Stimulated activated CD4-positive, alpha-beta T cell treated with anti-CD3 and anti-CD28 coated beads, TNF-alpha, amount 100 ng/mL, for 48 hours (primary cell): ENCODE measurements around the gene CCDC167.

Experiments
- DNase-seq, 3 donors: peaks; one replicate each; pipeline ENCODE4 v3.0.0-alpha.2; 2020; ENCODE audit warnings: low read depth in 3 of 3

CCDC167 gene

DNA sequence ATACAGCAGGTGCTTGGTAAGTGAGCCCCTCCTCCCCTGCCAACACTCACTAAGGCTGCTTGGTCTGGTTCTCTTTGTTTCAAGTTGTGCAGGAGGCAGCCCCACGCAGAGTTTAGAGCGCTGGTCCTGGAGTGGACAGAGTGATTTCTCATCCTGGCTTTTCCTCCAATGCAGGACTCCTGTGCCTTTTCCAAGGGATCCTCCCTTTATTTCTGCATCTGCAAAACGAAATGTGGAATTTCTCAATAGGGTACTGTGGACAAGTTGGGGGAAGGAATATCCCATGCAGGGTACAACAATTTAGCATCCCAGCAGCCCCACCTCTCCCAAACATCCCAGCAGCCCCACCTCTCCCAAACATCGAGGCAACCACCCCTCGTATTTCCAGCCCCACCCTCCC is 30.6 kb upstream of the CCDC167 start:
- no peak for DNase-seq

DNA sequence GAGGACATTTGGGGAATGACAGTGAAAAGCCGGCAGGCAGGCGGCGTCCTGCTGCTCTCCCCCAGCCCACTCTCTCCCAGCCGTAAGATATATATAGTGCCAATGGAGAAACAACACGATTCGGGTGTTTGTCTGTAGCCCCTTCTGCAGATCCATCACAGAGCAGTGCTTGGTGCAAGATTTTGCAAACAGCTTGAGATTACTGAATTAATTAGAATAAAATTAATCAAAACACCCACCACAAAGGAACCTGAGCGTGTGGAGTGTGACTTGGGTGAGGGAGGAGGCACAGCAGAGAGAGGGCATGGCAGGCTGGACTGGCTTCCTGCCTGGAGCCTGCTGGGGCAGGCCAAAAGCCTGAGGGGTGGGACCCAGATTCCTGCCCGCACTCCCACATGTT is 28.8 kb upstream of the CCDC167 start:
- DNase-seq = no peak

DNA sequence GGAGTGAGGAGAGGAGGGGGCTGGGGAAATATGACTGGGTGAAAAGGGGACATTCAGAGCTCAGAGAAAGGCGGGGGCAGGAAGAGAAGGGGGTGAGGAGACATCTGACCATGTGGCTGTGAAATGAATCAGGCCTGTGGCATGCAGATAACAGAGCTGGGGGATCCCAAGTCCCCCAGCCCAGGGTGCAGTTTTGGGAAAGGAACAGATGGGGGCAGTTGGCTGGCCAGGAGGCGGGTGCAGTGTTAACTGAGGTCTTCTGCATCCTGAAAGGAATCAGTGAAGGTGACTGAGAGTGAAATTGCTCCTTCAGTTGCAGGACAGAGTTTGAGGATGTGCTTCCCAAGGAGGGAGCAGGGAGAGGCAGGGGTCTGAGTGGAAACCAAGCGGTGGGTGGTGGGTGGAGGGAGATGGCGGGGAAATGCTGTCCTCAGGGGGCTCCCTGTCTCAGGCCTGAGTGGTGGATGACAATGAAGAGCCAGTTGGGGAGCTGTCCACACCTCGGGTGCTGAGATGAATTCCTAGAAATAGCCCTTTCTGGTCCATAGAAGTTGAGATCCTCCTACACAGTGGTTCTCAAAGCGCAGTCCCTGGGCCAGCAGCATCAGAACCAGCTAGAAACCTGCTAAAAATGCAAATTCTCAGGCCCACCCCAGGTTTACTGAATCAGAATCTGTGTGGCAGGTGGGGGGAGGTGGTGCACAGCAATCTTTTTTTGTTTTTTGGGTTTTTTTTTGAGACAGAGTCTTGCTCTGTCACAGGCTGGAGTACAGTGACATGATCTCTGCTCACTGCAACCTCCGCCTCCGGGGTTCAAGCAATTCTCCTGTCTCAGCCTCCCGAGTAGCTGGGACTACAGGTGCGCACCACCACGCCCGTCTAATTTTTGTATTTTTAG is 26.0 kb upstream of the CCDC167 start:
- DNase-seq = no peak

DNA sequence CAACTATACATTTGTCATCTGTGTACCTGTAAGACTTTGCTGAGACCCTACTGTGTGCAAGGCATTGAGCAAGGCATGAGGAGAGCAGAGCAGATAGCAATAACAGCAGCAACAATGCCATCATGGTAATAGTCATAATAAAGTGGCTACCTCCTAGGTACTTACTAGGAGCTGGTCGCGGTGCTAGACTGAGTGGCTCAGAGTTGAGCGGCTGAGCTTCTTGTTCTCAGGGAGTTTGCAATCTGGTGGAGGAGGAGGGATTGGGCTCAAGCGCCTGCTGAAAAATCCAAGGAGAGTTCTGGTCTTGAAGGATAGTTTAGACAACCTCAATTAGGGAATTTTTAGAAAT is 25.3 kb upstream of the CCDC167 start:
- no peak for DNase-seq

DNA sequence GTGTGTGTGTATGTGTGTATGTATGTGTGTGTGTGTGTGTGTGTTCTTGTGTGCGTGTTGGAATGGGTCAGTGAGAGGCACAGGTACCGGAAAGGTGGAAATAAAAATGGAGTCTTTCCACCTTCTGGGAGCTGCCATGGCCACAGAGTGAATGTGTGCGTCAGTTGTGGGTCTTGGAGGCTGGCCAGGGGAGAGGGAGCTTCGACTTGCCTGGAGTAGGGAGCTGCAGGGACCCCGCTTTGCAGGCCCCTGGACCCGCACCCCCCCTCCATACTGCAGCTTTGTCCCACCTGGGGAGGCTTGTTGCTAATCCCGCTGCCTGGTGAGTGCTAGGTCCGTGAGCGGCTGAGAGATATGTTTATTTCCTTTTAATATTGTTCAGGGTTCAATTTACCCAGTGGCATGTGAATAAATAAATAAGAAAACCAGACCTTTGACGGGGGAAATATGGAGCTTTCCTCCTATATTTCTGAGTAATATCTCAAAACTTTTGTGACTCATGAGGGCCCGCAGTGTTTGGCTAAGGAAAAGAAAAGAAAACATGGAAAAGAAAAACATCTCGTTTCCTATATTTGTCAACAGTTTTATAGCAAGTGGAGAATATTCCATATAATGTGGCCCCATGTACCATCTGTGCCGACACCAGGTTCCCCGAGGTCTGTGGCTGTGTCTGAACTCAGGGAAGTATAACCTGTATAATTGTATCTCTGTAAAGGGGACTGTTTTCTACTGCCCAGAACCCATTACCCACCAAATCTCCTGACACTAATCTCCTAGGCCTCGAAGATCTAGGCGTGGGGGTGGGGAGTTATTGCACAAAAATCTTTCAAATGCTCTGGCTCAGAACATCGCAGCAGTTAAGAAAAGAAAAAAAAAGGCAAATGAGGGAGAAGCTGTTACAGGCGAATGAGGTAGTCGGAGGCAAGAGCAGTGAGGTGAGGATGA is 24.6 kb upstream of the CCDC167 start:
- no peak for DNase-seq

- DNase-seq = no peak
Observed at GRCh38 chr6:37523412-37523811, 23.7 kb upstream of the CCDC167 start.

DNA sequence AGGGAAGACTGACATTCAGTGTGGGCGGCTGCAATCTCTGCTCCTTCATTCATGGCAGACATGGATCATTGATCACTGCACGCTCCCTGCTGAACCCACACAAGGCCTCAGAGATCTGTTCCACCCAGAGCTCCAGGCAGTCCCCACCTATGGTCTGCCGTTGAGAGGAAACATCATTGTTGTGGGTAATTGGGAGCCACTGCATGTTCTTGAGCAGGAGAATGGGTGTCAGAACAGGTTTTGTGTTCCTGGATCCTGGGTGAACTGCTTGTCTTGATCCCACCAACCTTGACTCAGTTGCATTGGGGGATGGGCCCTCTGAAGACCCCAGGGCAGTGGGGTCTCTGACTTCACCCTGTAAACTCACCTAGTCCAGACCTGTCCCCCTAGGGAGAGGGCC is 23.1 kb upstream of the CCDC167 start:
- no peak for DNase-seq

- DNase-seq = no peak
Observed at GRCh38 chr6:37521674-37522073, 22.0 kb upstream of the CCDC167 start.

- no peak for DNase-seq
Observed at GRCh38 chr6:37520926-37521325, 21.2 kb upstream of the CCDC167 start.

DNA sequence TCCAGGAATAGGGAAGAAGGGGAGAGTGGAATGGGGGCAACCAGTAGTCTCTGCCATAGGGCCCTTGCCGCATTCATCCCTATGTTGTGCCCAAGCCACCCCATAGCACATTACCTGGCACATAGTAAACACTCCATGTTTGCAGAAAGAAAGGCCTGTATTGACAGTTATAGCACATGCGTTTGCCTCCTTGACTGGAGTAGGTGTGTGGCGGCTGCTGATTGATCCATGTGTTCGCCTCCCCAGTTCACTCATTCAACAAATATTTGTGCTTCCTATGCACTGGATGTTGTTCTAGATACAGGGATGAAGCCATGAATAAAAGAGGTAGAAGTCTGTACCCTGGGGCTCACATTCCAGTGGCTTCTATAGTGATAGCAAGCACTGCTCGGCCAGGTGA is 19.8 kb upstream of the CCDC167 start:
- DNase-seq = no peak

GRCh38 chr6:37518116-37518515 is 18.4 kb upstream of the CCDC167 start:
- no peak for DNase-seq

DNA sequence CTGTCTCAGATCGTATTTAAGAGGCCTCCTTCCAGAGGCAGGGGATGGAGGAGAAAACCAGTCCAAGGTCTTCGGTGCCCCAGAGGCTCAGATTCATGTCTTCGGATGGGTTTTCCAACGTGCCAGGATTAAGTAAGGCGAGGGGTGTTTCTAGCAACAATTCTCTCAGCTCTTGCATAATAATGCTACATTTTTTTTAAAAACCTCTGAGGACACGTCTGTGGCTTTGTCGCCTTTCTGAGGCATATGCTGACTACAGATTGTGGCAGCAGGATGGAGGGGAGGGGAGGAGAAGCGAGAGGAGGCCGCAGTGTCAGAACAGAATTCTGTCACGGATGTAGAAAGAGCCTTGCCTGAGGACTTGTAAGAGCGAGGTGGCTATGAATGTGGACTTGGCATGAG is 17.7 kb upstream of the CCDC167 start:
- DNase-seq = peak; percentile 63 to 65 (median 65)

DNA sequence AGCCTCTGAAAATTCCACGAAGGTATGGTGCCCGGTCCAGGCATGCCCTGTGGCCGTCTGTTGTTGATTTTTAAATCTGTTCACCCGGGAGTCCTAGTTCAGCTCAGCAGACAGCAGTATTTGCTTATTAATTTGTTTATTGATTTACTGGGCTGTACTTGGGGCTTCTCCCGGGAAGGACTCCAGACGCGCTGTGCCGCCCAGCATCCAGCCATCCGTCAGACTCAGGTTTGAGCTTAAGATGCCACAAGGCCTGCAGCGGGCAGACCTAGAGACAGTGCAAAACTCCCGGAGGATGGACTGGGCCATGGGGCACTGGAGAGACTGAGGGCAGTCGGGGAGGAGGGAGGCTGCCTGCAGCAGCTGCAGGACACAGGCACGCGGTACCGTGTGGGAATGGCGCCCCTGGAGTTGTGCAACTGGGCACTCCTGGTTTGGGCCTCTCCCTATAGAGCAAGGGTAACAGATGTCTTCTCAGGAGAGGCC is 17.3 kb upstream of the CCDC167 start:
- DNase-seq = no peak

- DNase-seq = peak; percentile 72 to 84 (median 77)
Observed at GRCh38 chr6:37516076-37516919, 16.6 kb upstream of the CCDC167 start.

- no peak for DNase-seq
Observed at GRCh38 chr6:37515712-37516075, 16.0 kb upstream of the CCDC167 start.

DNA sequence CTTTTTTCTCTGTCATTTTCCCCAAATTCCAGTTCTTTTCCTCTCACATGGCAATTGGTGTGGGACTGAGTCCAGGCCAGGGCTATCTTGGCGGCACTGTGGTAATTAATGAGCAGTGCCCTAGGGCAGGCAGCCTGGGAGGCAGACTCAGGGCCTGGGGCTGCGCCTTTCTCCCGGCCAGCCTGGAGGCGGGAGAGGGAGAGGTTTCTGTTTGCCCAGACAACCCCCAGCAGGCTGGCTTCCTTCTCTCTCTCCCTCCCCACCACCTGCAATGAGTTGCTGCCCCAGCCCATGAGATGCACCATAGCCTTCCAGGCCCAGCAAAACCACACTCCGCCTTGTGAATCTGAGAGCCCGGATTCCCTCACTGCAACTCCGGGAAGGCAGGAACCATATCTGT is 15.1 kb upstream of the CCDC167 start:
- DNase-seq = no peak

- peak in 1 of 3 donors; percentile 41 for DNase-seq
Observed at GRCh38 chr6:37514321-37514771, 14.7 kb upstream of the CCDC167 start.

DNA sequence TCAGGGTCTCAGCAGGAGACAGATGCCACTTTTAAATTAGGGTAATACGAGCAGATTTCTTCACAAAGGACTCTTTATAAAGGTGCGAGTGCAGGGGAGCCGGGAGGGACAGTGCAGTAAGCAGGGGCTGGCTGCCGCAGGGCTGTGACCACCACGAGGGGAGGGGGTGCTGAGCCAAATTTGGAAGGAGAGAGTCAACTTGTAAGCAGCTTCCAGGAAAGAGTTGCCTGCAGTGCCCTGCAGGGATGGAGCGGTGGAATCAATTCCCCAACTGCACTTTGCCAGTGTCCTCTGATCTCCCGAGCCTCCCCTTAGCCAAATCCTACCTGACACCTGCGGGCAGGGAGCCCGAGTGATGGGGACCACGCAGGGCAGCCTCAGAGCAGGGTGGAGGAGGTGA is 13.9 kb upstream of the CCDC167 start:
- DNase-seq = no peak

DNA sequence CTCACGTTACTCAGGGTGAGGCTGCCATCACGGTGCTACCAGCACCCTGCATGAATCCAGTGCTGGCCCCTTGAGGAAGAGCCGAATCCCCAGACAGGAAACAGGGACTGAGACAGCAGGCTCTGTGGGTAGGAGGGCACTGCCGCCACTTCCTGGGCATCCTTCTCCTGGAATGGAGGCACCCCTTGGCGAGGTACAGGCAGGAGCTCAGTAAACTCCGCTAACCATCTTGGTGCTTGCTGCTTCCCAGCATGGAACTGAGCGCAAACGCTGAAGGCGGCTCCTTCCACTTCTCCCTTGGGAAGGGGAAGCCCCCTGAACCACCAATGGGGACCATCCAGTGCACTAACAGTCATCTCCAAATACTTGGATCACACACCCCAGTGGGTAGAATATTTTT is 13.5 kb upstream of the CCDC167 start:
- no peak for DNase-seq

DNA sequence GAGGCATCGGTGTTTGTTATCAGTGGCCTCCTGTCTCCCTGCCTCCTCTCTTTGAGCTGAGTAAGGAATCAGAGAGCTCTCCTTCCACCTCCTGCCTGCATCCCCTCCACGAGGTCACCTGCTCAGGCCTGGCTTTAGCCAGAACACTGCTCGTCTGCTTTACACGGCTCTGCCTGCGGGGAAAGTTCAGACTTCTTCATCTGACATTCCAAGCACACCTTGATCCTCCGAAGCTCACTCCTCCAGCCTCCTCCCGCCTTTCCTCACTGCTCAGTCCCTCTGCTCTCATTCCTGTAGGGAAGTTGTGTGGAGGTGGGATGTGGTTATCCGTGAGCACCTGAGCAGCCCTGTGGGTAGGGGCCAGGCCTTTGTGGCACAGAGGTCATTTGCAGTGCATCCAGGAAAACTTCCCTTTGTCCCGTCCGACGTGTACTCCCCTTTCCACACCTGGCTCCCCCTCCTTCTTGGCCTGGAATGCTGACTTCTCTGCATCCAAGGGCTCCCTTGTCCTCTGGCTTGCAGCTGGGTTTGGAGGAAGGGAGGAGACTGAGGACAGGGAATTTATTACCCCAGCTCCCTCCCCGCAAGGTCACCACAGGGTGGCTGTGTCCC is 12.8 kb upstream of the CCDC167 start:
- no peak for DNase-seq

- DNase-seq = no peak
Observed at GRCh38 chr6:37511910-37512399, 12.3 kb upstream of the CCDC167 start.
